ENCODE measurements around the gene MACROD2. TPM values are rescaled to one million over a fixed set of nuclear protein-coding genes. Genes with fewer than 3 reads are reported as not detected.

Gene MACROD2
- total and polyA plus RNA-seq, 2 of the 4 experiments (the other 2 are of a cell fraction): not detected

DNA sequence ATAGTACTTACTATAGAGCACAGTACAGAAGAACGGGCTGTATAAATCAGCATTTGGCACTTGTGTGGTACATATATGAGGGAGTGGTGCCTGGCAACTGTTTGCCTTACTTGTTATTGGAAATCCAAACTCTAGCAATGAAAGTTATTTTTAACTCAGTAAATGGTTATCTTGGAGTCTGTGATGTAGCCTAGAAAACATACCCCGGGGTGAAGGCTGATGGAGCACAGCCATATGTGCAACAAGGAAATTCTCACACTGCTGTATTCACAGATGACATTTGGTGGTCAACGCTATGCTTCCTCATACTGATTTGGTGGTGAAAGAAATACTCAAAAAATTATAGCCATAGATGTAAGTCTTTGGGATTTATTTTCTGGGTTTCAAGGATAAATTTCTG lies 1149.6 kb downstream of the MACROD2 start:
- intact Hi-C loops (cut with micrococcal nuclease): no loop called here
- no TSS peak for BruUV-seq (replicated peaks)

More for the DNA sequence above, 1149.6 kb downstream of the MACROD2 start:
- ChIA-PET POLR2A (ENCODE audit: unreplicated experiment) (no interaction called here), CTCF (no interaction called here)
- no peak overlapping the region for H3K27ac ChIP-seq (ENCODE audit: insufficient read depth, low read length)
- H2BK15ac ChIP-seq (ENCODE audit: low read depth, low read length): no peak overlapping the region
- no peak for ATAC-seq (ENCODE audit: low read depth)
- no peaks in the 10 kb centered on the region for H3K9me1 ChIP-seq (ENCODE audit: insufficient read depth, low read length)
- H3K27me3 ChIP-seq (ENCODE audit: control insufficient read depth, insufficient read depth, low read length): no peaks in the 10 kb centered on the region
- H3K56ac ChIP-seq (ENCODE audit: extremely low read depth, insufficient read depth, low read length): no peak overlapping the region
- H3K79me1 ChIP-seq (ENCODE audit: low read depth in 1 of 2, low read length in 2 of 2): no peaks in the 10 kb centered on the region
- no peak overlapping the region for H2AK9ac ChIP-seq (replicated peaks; ENCODE audit: low read depth, low read length, poor library complexity)
- no peak overlapping the region for H3K23ac ChIP-seq (ENCODE audit: low read depth, low read length)
- in situ Hi-C loops (cut with MboI; ENCODE audit: low sequenced_read_pairs) (no loop called here), dilution Hi-C loops (cut with HindIII; ENCODE audit: low sequenced_read_pairs, unreplicated experiment) (no loop called here)
- H3K36me3 ChIP-seq (ENCODE audit: control insufficient read depth, insufficient read depth, low read length): no peaks in the 10 kb centered on the region
- H2BK120ac ChIP-seq (ENCODE audit: low read depth, low read length): no peak overlapping the region
- no peak overlapping the region for H2BK20ac ChIP-seq (ENCODE audit: low read depth, low read length)
- H4K20me1 ChIP-seq (ENCODE audit: insufficient read depth, low read length): no peaks in the 10 kb centered on the region
- no peak overlapping the region for H4K91ac ChIP-seq (ENCODE audit: insufficient read depth, low read depth, low read length)
- H3K4me3 ChIP-seq (ENCODE audit: insufficient read depth, low read depth, low read length): no peak overlapping the region
- TF ChIP-seq CHD1 (IDR thresholded peaks at IDR 0.05; ENCODE audit: low read depth, low read length) (no peak), NFE2L2 (IDR thresholded peaks at IDR 0.05; ENCODE audit: low read depth, low read length) (no peak), MXI1 (IDR thresholded peaks at IDR 0.05; ENCODE audit: borderline replicate concordance, low read depth, low read length) (no peak), POLR2A (IDR thresholded peaks at IDR 0.05; ENCODE audit: low read depth, low read length) (no peak), MAZ (IDR thresholded peaks at IDR 0.05; ENCODE audit: borderline replicate concordance, low read depth, low read length) (no peak), RFX5 (IDR thresholded peaks at IDR 0.05; ENCODE audit: low read depth, low read length) (no peak), SMC3 (IDR thresholded peaks at IDR 0.05; ENCODE audit: low read depth, low read length) (no peak), CEBPB (IDR thresholded peaks at IDR 0.05; ENCODE audit: low read depth, low read length) (no peak), FOS (IDR thresholded peaks at IDR 0.05; ENCODE audit: low read depth, low read length) (no peak), RCOR1 (IDR thresholded peaks at IDR 0.05; ENCODE audit: insufficient replicate concordance, low read length) (no peak), BHLHE40 (IDR thresholded peaks at IDR 0.05; ENCODE audit: low read depth, low read length) (no peak), MAFK (IDR thresholded peaks at IDR 0.05; ENCODE audit: low read depth, low read length) (no peak), RAD21 (IDR thresholded peaks at IDR 0.05; ENCODE audit: low read length) (no peak)
- TF ChIP-seq, protein P1, sequence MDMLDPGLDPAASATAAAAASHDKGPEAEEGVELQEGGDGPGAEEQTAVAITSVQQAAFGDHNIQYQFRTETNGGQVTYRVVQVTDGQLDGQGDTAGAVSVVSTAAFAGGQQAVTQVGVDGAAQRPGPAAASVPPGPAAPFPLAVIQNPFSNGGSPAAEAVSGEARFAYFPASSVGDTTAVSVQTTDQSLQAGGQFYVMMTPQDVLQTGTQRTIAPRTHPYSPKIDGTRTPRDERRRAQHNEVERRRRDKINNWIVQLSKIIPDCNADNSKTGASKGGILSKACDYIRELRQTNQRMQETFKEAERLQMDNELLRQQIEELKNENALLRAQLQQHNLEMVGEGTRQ (IDR thresholded peaks at IDR 0.05; ENCODE audit: low read depth, low read length): no peak
- TF ChIP-seq, protein P2, sequence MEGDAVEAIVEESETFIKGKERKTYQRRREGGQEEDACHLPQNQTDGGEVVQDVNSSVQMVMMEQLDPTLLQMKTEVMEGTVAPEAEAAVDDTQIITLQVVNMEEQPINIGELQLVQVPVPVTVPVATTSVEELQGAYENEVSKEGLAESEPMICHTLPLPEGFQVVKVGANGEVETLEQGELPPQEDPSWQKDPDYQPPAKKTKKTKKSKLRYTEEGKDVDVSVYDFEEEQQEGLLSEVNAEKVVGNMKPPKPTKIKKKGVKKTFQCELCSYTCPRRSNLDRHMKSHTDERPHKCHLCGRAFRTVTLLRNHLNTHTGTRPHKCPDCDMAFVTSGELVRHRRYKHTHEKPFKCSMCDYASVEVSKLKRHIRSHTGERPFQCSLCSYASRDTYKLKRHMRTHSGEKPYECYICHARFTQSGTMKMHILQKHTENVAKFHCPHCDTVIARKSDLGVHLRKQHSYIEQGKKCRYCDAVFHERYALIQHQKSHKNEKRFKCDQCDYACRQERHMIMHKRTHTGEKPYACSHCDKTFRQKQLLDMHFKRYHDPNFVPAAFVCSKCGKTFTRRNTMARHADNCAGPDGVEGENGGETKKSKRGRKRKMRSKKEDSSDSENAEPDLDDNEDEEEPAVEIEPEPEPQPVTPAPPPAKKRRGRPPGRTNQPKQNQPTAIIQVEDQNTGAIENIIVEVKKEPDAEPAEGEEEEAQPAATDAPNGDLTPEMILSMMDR (conservative IDR thresholded peaks at IDR 0.05; ENCODE audit: low read depth, low read length): no peak
- TF ChIP-seq, protein P3, sequence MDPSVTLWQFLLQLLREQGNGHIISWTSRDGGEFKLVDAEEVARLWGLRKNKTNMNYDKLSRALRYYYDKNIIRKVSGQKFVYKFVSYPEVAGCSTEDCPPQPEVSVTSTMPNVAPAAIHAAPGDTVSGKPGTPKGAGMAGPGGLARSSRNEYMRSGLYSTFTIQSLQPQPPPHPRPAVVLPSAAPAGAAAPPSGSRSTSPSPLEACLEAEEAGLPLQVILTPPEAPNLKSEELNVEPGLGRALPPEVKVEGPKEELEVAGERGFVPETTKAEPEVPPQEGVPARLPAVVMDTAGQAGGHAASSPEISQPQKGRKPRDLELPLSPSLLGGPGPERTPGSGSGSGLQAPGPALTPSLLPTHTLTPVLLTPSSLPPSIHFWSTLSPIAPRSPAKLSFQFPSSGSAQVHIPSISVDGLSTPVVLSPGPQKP (IDR thresholded peaks at IDR 0.05; ENCODE audit: borderline replicate concordance, low read depth, low read length): no peak
- no peaks in the 10 kb centered on the region for H3K9me3 ChIP-seq (ENCODE audit: control insufficient read depth, insufficient read depth, low read length)
- no peak overlapping the region for H3K4me2 ChIP-seq (ENCODE audit: low read depth, low read length)
- no peak overlapping the region for H3K9ac ChIP-seq (ENCODE audit: low read depth, low read length)
- no peak for DNase-seq
- H2AFZ ChIP-seq (replicated peaks; ENCODE audit: low read length, poor library complexity): no peak overlapping the region
- H2AK5ac ChIP-seq (ENCODE audit: low read depth, low read length): no peak overlapping the region
- H3K14ac ChIP-seq (replicated peaks; ENCODE audit: low read depth, low read length): no peak overlapping the region
- no peak overlapping the region for H4K8ac ChIP-seq (ENCODE audit: low read depth in 2 of 2, low read length in 2 of 2)
- WGBS, 2 experiments (ENCODE audit: extremely low coverage in 2 of 2, insufficient read length in 1 of 2): no CpG with 5 or more reads among the region's 3 CpGs
- H2BK5ac ChIP-seq (ENCODE audit: low read depth, low read length, poor library complexity, severe bottlenecking): no peak overlapping the region
- no peak overlapping the region for H4K5ac ChIP-seq (ENCODE audit: low read depth, low read length)
- no peaks in the 10 kb centered on the region for H3K4me1 ChIP-seq (ENCODE audit: control insufficient read depth, insufficient read depth, low read length)
- H3K4ac ChIP-seq (ENCODE audit: low read depth, low read length): no peak overlapping the region
- no peak overlapping the region for H3K18ac ChIP-seq (ENCODE audit: low read depth, low read length)

All from IMR-90 (cell line).